HG03064 (cell line): ENCODE measurements around the gene IFIT3.

Experiments
- ATAC-seq: cut with Tn5 transposase; IDR thresholded peaks from one replicate; pipeline ENCODE4 v1.9.1; 2021; ENCODE audit warnings: low read depth; ENCODE audit not compliant: unreplicated experiment

The IFIT3 gene

DNA sequence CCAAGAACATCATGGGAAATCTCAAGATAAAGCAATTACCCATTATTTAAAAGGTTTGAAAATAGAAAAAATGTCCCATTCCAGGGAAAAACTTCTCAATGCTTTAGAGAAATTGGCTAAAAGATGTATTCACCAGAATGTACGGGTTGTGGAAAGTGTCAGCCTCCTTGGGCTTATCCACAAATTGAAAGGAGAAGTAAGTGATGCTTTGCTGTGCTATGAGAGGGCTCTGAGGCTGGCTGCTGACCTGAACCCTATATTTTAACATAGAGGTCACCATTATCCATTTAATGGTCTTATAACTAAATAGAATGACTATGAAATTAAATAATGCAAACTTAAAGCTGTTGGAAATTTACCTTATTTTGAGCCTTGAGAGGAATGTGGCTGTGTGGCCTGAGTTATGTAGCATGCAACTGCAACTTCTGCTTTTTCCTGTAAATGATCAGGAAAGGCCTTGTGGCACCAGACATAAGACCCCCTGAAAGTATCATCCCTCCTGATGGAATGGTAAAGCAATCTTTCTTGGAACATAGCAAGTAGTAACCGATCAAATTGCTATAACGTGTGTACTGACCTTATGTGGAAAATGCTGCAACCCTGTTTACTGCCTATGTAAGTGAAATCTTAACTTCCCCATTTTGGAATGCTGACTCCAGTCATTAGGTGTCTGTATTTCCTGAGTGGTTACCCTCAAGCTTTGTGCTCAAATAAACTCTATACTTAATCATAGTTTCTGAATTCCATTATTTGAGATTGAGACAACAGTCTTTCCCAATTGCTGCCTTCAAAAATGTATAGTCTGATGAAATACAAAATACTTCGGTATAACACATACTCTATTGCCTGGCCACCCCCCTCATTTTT is 56.9 kb downstream of the IFIT3 start:
- ATAC-seq = no peak

- no peak for ATAC-seq
These were observed 61.0 kb downstream of the IFIT3 start for GRCh38 chr10:89388806-89389205.

- ATAC-seq = no peak
These were observed 61.5 kb downstream of the IFIT3 start for GRCh38 chr10:89389254-89389653.
